GM18505 (cell line): ENCODE measurements around the gene FUT6.
"Not testable (repeated sequence)": the region's sequence is repeated elsewhere in the genome, so short reads cannot be mapped to it uniquely, and the experiment has no call there.

Experiments used
- ATAC-seq: cut with Tn5 transposase; IDR thresholded peaks from one replicate; pipeline ENCODE4 v1.9.1; 2021; ENCODE audit not compliant: unreplicated experiment
- POLR2A ChIP-seq: IDR thresholded peaks from 4 replicates; pipeline ENCODE4 v1.6.1; 2011; ENCODE audit warnings: borderline replicate concordance; ENCODE audit not compliant: insufficient read depth, insufficient read length; ENCODE audit errors: extremely low read depth

Gene FUT6

GRCh38 chr19:5784581-5785147 lies 54.8 kb downstream of the FUT6 start, which contains the start of gene PRR22:
Gene PRR22 (minus strand): TSS chr19:5784746. CDS start chr19:5784660, 86 bp downstream.
- TF ChIP-seq POLR2A: no peak
- ATAC-seq: no peak

- TF ChIP-seq POLR2A: no peak
- ATAC-seq: no peak
Measured at GRCh38 chr19:5782945-5783919, 56.3 kb downstream of the FUT6 start.

GRCh38 chr19:5782322-5782721 lies 57.2 kb downstream of the FUT6 start:
- no peak for ATAC-seq
- no peak for TF ChIP-seq POLR2A

- not testable (repeated sequence) for ATAC-seq
Measured at GRCh38 chr19:5780916-5781315, 58.6 kb downstream of the FUT6 start.
